Kasumi-1 (cell line): ENCODE results near the gene NUMBL.
A peak's percentile ranks its signal among the peaks of the same experiment; 100 is the strongest.

ENCODE experiments used
- DNase-seq, 2 experiments: peaks; one replicate each; lab custom pipeline; 2025; lab: John Stamatoyannopoulos, UW

The NUMBL gene

GRCh38 chr19:40716031-40716481 is 25.6 kb upstream of the NUMBL start:
- DNase-seq: no peak

- peak; percentile 91 for DNase-seq
Measured at GRCh38 chr19:40714441-40715299, 24.2 kb upstream of the NUMBL start.

GRCh38 chr19:40713939-40714338 is 23.5 kb upstream of the NUMBL start:
- DNase-seq: no peak

GRCh38 chr19:40709817-40710216 is 19.4 kb upstream of the NUMBL start:
- DNase-seq: no peak

GRCh38 chr19:40707615-40708014 is 17.2 kb upstream of the NUMBL start:
- DNase-seq: no peak

GRCh38 chr19:40705950-40706619 is 15.6 kb upstream of the NUMBL start:
- no peak for DNase-seq

- no peak for DNase-seq
Measured at GRCh38 chr19:40705362-40705651, 14.9 kb upstream of the NUMBL start.

- DNase-seq: no peak
Measured at GRCh38 chr19:40704491-40705361, 14.3 kb upstream of the NUMBL start.

GRCh38 chr19:40703029-40703755 is 12.7 kb upstream of the NUMBL start:
- DNase-seq: no peak

GRCh38 chr19:40702337-40703012 is 12.0 kb upstream of the NUMBL start:
- DNase-seq: peak; percentile 30 to 34

GRCh38 chr19:40701758-40702157 is 11.3 kb upstream of the NUMBL start:
- no peak for DNase-seq

GRCh38 chr19:40700083-40700482 is 9.6 kb upstream of the NUMBL start:
- no peak for DNase-seq

- DNase-seq: no peak
Measured at GRCh38 chr19:40697007-40697406, 6.6 kb upstream of the NUMBL start.

- DNase-seq: no peak
Measured at GRCh38 chr19:40695881-40696280, 5.4 kb upstream of the NUMBL start.

GRCh38 chr19:40693896-40694295 is 3.4 kb upstream of the NUMBL start:
- DNase-seq: no peak

- DNase-seq: no peak
Measured at GRCh38 chr19:40693150-40693788, 2.8 kb upstream of the NUMBL start.

GRCh38 chr19:40692212-40692551 is 1.7 kb upstream of the NUMBL start:
- no peak for DNase-seq

- no peak for DNase-seq
Measured at GRCh38 chr19:40691421-40692211, 1.2 kb upstream of the NUMBL start.

GRCh38 chr19:40690693-40691420 is 406 bp upstream of the NUMBL start:
- DNase-seq: peak; percentile 76 to 77
